Endothelial cell of umbilical vein (primary cell): ENCODE results near the gene SUFU. TPM values are rescaled to one million over a fixed set of nuclear protein-coding genes. Genes with fewer than 3 reads are reported as not detected.

ENCODE experiments used
- BruUV-seq: library from RNA; stranded (reverse); fragments of 400-500 nt; replicated peaks from 2 replicates; lab custom pipeline; 2021; lab: Mats Ljungman, UMichigan
- CTCF ChIA-PET: fragments of 300-600, 350-600 bp; sonication (Branson Sonifier 250); formaldehyde crosslinking; loops from one replicate; lab custom pipeline; 2021; ENCODE audit warnings: antibody characterized with exemption, inconsistent platforms; lab: Charles Lee
- POLR2A ChIA-PET: fragments of 300-600, 350-600 bp; sonication (Branson Sonifier 250); formaldehyde crosslinking; loops from one replicate; lab custom pipeline; 2021; ENCODE audit warnings: antibody characterized with exemption, inconsistent platforms; lab: Charles Lee
- DNase-seq: peaks from one replicate; pipeline ENCODE4 v3.0.0-alpha.2; 2011; ENCODE audit warnings: low read depth, low spot score
- FAIRE-seq: peaks from 2 replicates; lab custom pipeline; 2011; peaks lifted over from hg19 to GRCh38; lab: Jason Lieb, UNC
- H2AFZ ChIP-seq: 2 replicates; pipeline ENCODE4 v1.6.0; 2012; ENCODE audit warnings: low read depth, low read length, control low read depth, inconsistent platforms
- H3K27ac ChIP-seq: 2 replicates; pipeline ENCODE4 v1.5.1; 2011; ENCODE audit warnings: low read depth, mild to moderate bottlenecking, control low read depth, low read length, moderate library complexity; ENCODE audit not compliant: insufficient read depth
- H3K27me3 ChIP-seq, 2 experiments: 2 replicates each; pipeline versions ENCODE4 v1.6.0 to v1.6.1; 2011; ENCODE audit warnings: low read length in 2 of 2, mixed read lengths in 1 of 2; ENCODE audit not compliant: control insufficient read depth in 2 of 2, insufficient read depth in 2 of 2
- H3K36me3 ChIP-seq, 2 experiments: 2 replicates in 1 of 2; 3 replicates in 1 of 2; pipeline ENCODE4 v1.5.1; 2011; ENCODE audit warnings: low read length in 2 of 2, mild to moderate bottlenecking in 1 of 2, moderate library complexity in 1 of 2; ENCODE audit not compliant: control insufficient read depth in 2 of 2, insufficient read depth in 2 of 2; ENCODE audit errors: extremely low read depth in 1 of 2
- H3K4me1 ChIP-seq: 3 replicates; pipeline ENCODE4 v1.5.1; 2011; ENCODE audit warnings: mild to moderate bottlenecking, low read length; ENCODE audit not compliant: control insufficient read depth, insufficient read depth; ENCODE audit errors: extremely low read depth
- H3K4me2 ChIP-seq: 2 replicates; pipeline ENCODE4 v1.6.1; 2011; ENCODE audit warnings: low read length, control low read depth, mixed read lengths; ENCODE audit not compliant: insufficient read depth
- H3K4me3 ChIP-seq, 3 experiments: fragments of 200-600 bp in 1 of 3; sonication (generic), shearing (Covaris generic) in 1 of 3; replicated peaks in 1 of 3; 2 replicates each; pipeline ENCODE4 v1.5.1; 2011 to 2016; ENCODE audit warnings: control low read depth in 3 of 3, low read length in 3 of 3, mild to moderate bottlenecking in 2 of 3, inconsistent platforms in 1 of 3, low read depth in 1 of 3, moderate library complexity in 1 of 3; ENCODE audit not compliant: insufficient read depth in 1 of 3
- H3K79me2 ChIP-seq: 2 replicates; pipeline ENCODE4 v1.6.0; 2012; ENCODE audit warnings: low read length, inconsistent platforms; ENCODE audit not compliant: control insufficient read depth, insufficient read depth
- H3K9ac ChIP-seq: replicated peaks from 2 replicates; pipeline ENCODE3; 2011; ENCODE audit warnings: low read length, control low read depth; ENCODE audit not compliant: insufficient read depth; ENCODE audit errors: extremely low read depth
- H3K9me1 ChIP-seq: replicated peaks from 3 replicates; pipeline ENCODE4 v1.6.0; 2011; ENCODE audit warnings: mild to moderate bottlenecking, low read length; ENCODE audit not compliant: control insufficient read depth, insufficient read depth; ENCODE audit errors: extremely low read depth
- H3K9me3 ChIP-seq: replicated peaks from 2 replicates; pipeline ENCODE4 v1.5.1; 2012; ENCODE audit warnings: low read length, inconsistent platforms; ENCODE audit not compliant: control insufficient read depth, insufficient read depth
- H4K20me1 ChIP-seq: replicated peaks from 2 replicates; pipeline ENCODE3; 2011; ENCODE audit warnings: mild to moderate bottlenecking, low read length; ENCODE audit not compliant: control insufficient read depth, insufficient read depth; ENCODE audit errors: extremely low read depth
- CTCF ChIP-seq, 2 donors: IDR thresholded peaks; 1 replicate in 1 of 2; 2 replicates in 1 of 2; pipeline ENCODE4 v1.5.1; 2011; ENCODE audit warnings: low read length in 2 of 2, mild to moderate bottlenecking in 2 of 2, moderate library complexity in 2 of 2, control low read depth in 1 of 2, inconsistent platforms in 1 of 2, low read depth in 1 of 2; ENCODE audit not compliant: insufficient read depth in 1 of 2; ENCODE audit errors: extremely low read depth in 1 of 2
- EZH2 ChIP-seq: IDR thresholded peaks from 2 replicates; pipeline ENCODE4 v1.6.1; 2012; ENCODE audit warnings: borderline replicate concordance, low read depth, mild to moderate bottlenecking, moderate library complexity, low read length, inconsistent platforms; ENCODE audit not compliant: severe bottlenecking
- FOS ChIP-seq: IDR thresholded peaks from 2 replicates; pipeline ENCODE4 v1.6.1; 2011; ENCODE audit warnings: mild to moderate bottlenecking, low read length, moderate library complexity, borderline replicate concordance; ENCODE audit not compliant: insufficient read depth
- GATA2 ChIP-seq: IDR thresholded peaks from 2 replicates; pipeline ENCODE4 v1.7.0; 2011; ENCODE audit warnings: low read depth, mild to moderate bottlenecking, moderate library complexity, mixed read lengths, low read length; ENCODE audit not compliant: insufficient read length, insufficient read depth
- JUN ChIP-seq: IDR thresholded peaks from 2 replicates; pipeline ENCODE4 v1.6.1; 2011; ENCODE audit warnings: borderline replicate concordance, low read depth; ENCODE audit not compliant: insufficient read length, insufficient read depth
- MAX ChIP-seq: IDR thresholded peaks from 2 replicates; pipeline ENCODE4 v1.6.1; 2011; ENCODE audit not compliant: insufficient read depth, insufficient read length
- MYC ChIP-seq: IDR thresholded peaks from one replicate; pipeline ENCODE4 v1.6.1; 2011; ENCODE audit warnings: mild to moderate bottlenecking, low read depth, low read length
- POLR2A ChIP-seq: IDR thresholded peaks from 2 replicates; pipeline ENCODE4 v1.6.1; 2012; ENCODE audit warnings: low read depth, mild to moderate bottlenecking, control low read depth, low read length
- POLR2AphosphoS5 ChIP-seq: IDR thresholded peaks from 2 replicates; pipeline ENCODE4 v1.6.1; 2012; ENCODE audit warnings: low read depth, mild to moderate bottlenecking, control low read depth, low read length, moderate library complexity; ENCODE audit not compliant: insufficient read depth
- dilution Hi-C: fragments of 300-500 bp; cut with MboI; formaldehyde crosslinking; loops from one replicate; pipeline ENCODE4 v1.15.0; 2019; ENCODE audit warnings: low sequenced_read_pairs; ENCODE audit not compliant: extremely low pct_ligation_motif_present
- intact Hi-C: fragments of 100-400 bp; cut with micrococcal nuclease; formaldehyde crosslinking; loops from one replicate; pipeline ENCODE4 v1.10.0; 2022
- polyA plus RNA-seq, 4 experiments: library from polyadenylated mRNA; depleted of rRNA in 3 of 4; stranded (reverse) in 3 of 4; unstranded in 1 of 4; fragments of >200 nt; gene quantifications; 2 replicates each; pipeline versions ENCODE4 v1.2.1 to v1.2.3, GENCODE V29; 2011 to 2012; ENCODE audit warnings: missing spikeins in 1 of 4
- total RNA-seq: library from RNA; stranded (reverse); gene quantifications from 2 replicates; pipeline ENCODE4 v1.2.3, GENCODE V29; 2021

Gene SUFU
- total and polyA plus RNA-seq, 2 donors (not counting 3 experiments of a cell fraction or from before 2014, with no cell fraction given) = 10.1 to 16.3 TPM

GRCh38 chr10:102624094-102624493 is 120.3 kb downstream of the SUFU start:
- H3K36me3 ChIP-seq = no peaks in the 10 kb centered on the region
- no peak overlapping the region for H3K4me3 ChIP-seq
- no peak overlapping the region for H3K27ac ChIP-seq
- H2AFZ ChIP-seq = no peak overlapping the region
- H3K9me3 ChIP-seq = no peaks in the 10 kb centered on the region
- H3K4me2 ChIP-seq = no peak overlapping the region
- TF ChIP-seq POLR2AphosphoS5 = no peak
- no peak for TF ChIP-seq POLR2A
- no peak for TF ChIP-seq MYC
- TF ChIP-seq MAX = no peak
- no peak for TF ChIP-seq GATA2
- TF ChIP-seq EZH2 = no peak
- TF ChIP-seq CTCF (IDR thresholded peaks at IDR 0.05; ENCODE audit: extremely low read depth in 1 of 2, insufficient read depth in 1 of 2, low read depth in 1 of 2, low read length in 2 of 2) = no peak
- no peak for TF ChIP-seq FOS
- no peak for TF ChIP-seq JUN
- ChIA-PET POLR2A (interaction anchor here (1.0 kb wide), 1 partner anchor 18 kb away, joined by 3 read pairs; no protein-coding TSS in a partner anchor), CTCF (interaction anchor here (1.1 to 1.8 kb wide), 3 partner anchors 9 to 20 kb away, joined by 3 to 5 read pairs (median 4); partner anchors contain the start of gene TRIM8)
- intact Hi-C loops (no loop called here), dilution Hi-C loops (no loop called here)
- H3K9ac ChIP-seq = no peak overlapping the region
- no peak for DNase-seq
- FAIRE-seq = no peak
- no peaks in the 10 kb centered on the region for H3K27me3 ChIP-seq
- BruUV-seq = no TSS peak
- no peaks in the 10 kb centered on the region for H3K79me2 ChIP-seq
- H3K9me1 ChIP-seq = no peaks in the 10 kb centered on the region
- H4K20me1 ChIP-seq = no peaks in the 10 kb centered on the region
- H3K4me1 ChIP-seq = peaks cover 47% of the 10 kb centered on the region
